Sigmoid colon (tissue), 3 donors: ENCODE measurements around the gene MKNK2.
"Not testable (repeated sequence)": the region's sequence is repeated elsewhere in the genome, so short reads cannot be mapped to it uniquely, and the experiment has no call there.

ENCODE experiments used
- CTCF ChIP-seq, 4 experiments: fragments of 450-650 bp in 3 of 4; fragments of 200-600 bp in 1 of 4; IDR thresholded peaks; one replicate each; pipeline ENCODE4 v1.5.1; 2016 to 2019; ENCODE audit warnings: antibody characterized with exemption in 4 of 4, mild to moderate bottlenecking in 3 of 4, moderate library complexity in 2 of 4
- POLR2A ChIP-seq, 2 donors: fragments of 450-650 bp; IDR thresholded peaks; one replicate each; pipeline ENCODE4 v1.6.1; 2016; ENCODE audit warnings: antibody characterized with exemption in 2 of 2, mild to moderate bottlenecking in 2 of 2, moderate library complexity in 2 of 2

- not testable (repeated sequence) for TF ChIP-seq POLR2A, CTCF (IDR thresholded peaks at IDR 0.05)
Measured at GRCh38 chr19:2086695-2087620, 35.9 kb upstream of the MKNK2 start.
